ENCODE results near the gene CPTP.

- no peak for TF ChIP-seq CTCF (IDR thresholded peaks at IDR 0.05)
- no peak for TF ChIP-seq EZH2 (IDR thresholded peaks at IDR 0.05; ENCODE audit: borderline replicate concordance, insufficient read depth, low read depth, low read length, poor library complexity, severe bottlenecking)
Measured at GRCh38 chr1:1336931-1337792, 12.6 kb downstream of the CPTP start.
